ENCODE measurements around the gene ZNHIT2. TPM values are rescaled to one million over a fixed set of nuclear protein-coding genes. Genes with fewer than 3 reads are reported as not detected.
A peak's percentile ranks its signal among the peaks of the same experiment; 100 is the strongest.
"Not testable (repeated sequence)": the region's sequence is repeated elsewhere in the genome, so short reads cannot be mapped to it uniquely, and the experiment has no call there.

ZNHIT2 gene
- total and polyA plus RNA-seq, 5 experiments from 2014 or later: 16.6 to 33.1 (median 24.3) TPM

- Mint-ChIP-seq H3K27ac (peak overlapping the region in 2 of 10 donors; percentile 2 to 83), H3K4me3 (peak overlapping the region in 1 of 10 donors; percentile 7), H3K4me1 (peaks cover 0 to 26% (median 2%) of the 10 kb centered on the region in 4 donors), H3K27me3 (peaks cover 0 to 11% (median 3%) of the 10 kb centered on the region in 5 donors), H3K9me3 (no peaks in the 10 kb centered on the region), H3K36me3 (no peaks in the 10 kb centered on the region)
- DNase-seq (no peak), ATAC-seq (no peak)
- POLR2A ChIA-PET: no interaction called here
Observed at GRCh38 chr11:65150509-65151299, 33.2 kb upstream of the ZNHIT2 start.

GRCh38 chr11:65150131-65150508 lies 32.6 kb upstream of the ZNHIT2 start:
- POLR2A ChIA-PET, H3K4me3 Mint-ChIP-seq: not testable (repeated sequence)

DNA sequence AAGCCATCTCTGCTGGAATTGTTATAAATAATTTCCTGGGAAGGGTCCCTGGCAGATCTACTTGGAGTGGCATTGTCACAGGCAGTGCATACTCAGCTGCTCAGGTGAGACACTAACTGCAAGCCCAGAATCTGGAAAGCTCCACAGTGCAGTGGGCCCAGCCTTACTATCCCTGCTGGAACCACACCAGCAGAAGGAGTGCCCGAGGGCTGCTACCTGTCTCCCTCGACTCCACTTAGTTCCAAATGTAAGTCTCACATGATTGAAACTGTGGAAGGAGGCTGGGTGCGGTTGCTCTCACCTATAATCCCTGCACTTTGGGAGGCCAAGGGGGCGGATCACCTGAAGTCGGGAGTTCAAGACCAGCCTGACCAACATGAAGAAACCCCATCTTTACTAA lies 31.2 kb upstream of the ZNHIT2 start:
- Mint-ChIP-seq H3K36me3 (no peaks in the 10 kb centered on the region), H3K4me3 (no peak overlapping the region), H3K4me1 (peaks cover 0 to 26% (median 2%) of the 10 kb centered on the region in 4 donors), H3K27ac (peak overlapping the region in 1 of 10 donors; percentile 68), H3K27me3 (peaks cover 0 to 11% (median 3%) of the 10 kb centered on the region in 5 donors), H3K9me3 (no peaks in the 10 kb centered on the region)
- POLR2A ChIA-PET: no interaction called here
- DNase-seq: no peak
- ATAC-seq: no peak

More at GRCh38 chr11:65150131-65150508, 32.6 kb upstream of the ZNHIT2 start:
- not testable (repeated sequence) for DNase-seq, H3K9me3 Mint-ChIP-seq, H3K36me3 Mint-ChIP-seq, H3K27ac Mint-ChIP-seq, ATAC-seq
- H3K27me3 Mint-ChIP-seq: peaks cover 0 to 11% (median 3%) of the 10 kb centered on the region in 5 donors
- H3K4me1 Mint-ChIP-seq: peaks cover 0 to 26% (median 2%) of the 10 kb centered on the region in 4 donors

- Mint-ChIP-seq H3K4me1 (peaks cover 0 to 26% (median 2%) of the 10 kb centered on the region in 4 donors), H3K36me3 (no peaks in the 10 kb centered on the region), H3K9me3 (no peaks in the 10 kb centered on the region), H3K4me3 (no peak overlapping the region), H3K27me3 (peaks cover 0 to 8% (median 3%) of the 10 kb centered on the region in 5 donors), H3K27ac (no peak overlapping the region)
- POLR2A ChIA-PET: no interaction called here
- no peak for ATAC-seq
- DNase-seq: no peak
Observed at GRCh38 chr11:65147352-65148075, 30.0 kb upstream of the ZNHIT2 start.

GRCh38 chr11:65141896-65142494 lies 24.5 kb upstream of the ZNHIT2 start:
- no peak for DNase-seq
- no peaks in the 10 kb centered on the region for H3K9me3 Mint-ChIP-seq
- H3K27ac Mint-ChIP-seq: no peak overlapping the region
- no peak for ATAC-seq
- H3K4me3 Mint-ChIP-seq: no peak overlapping the region
- no peaks in the 10 kb centered on the region for H3K36me3 Mint-ChIP-seq
- peaks cover 3 to 19% (median 6%) of the 10 kb centered on the region in 4 donors for H3K4me1 Mint-ChIP-seq
- H3K27me3 Mint-ChIP-seq: no peaks in the 10 kb centered on the region
- POLR2A ChIA-PET: no interaction called here

- Mint-ChIP-seq H3K36me3 (peaks cover 0 to 7% (median 0%) of the 10 kb centered on the region in 3 donors), H3K9me3 (no peaks in the 10 kb centered on the region), H3K4me3 (peak overlapping the region; percentile 60 to 99 (median 80)), H3K4me1 (peaks cover 24 to 46% (median 45%) of the 10 kb centered on the region in 4 donors), H3K27me3 (no peaks in the 10 kb centered on the region), H3K27ac (peak overlapping the region; percentile 84 to 100 (median 99))
- ATAC-seq: no peak
- POLR2A ChIA-PET: interaction anchor here (0.7 to 5.6 kb wide), 6 partner anchors 13 to 361 kb away, joined by 4 to 135 read pairs (median 16); partner anchors contain the start of genes CAPN1, FAU, MRPL49 and POLA2
- no peak for DNase-seq
Observed at GRCh38 chr11:65136515-65137096, 19.1 kb upstream of the ZNHIT2 start.

DNA sequence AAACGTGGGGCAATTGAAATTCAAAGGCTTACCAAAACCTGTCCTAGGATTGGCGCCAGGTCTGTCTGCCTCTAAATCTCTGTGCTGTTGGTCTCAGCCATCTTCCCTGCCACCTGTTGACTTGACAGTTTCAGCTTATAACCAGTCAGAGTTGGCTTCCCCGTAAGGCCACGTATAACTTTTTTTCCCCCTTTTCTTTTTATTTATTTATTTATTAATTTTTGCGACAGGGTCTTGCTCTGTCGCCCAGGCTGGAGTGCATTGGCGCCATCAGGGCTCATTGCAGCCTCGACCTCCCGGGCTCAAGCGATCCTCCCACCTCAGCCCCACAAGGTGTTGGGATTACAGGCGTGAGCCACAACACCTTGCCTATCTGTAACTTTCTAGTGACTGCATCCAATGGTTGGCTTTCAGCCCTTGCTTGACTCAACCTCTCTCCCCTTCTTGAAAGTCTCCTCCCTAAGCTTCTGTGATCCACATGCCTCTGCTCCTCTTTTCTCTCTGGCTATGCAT lies 18.2 kb upstream of the ZNHIT2 start:
- DNase-seq (no peak), ATAC-seq (no peak)
- H3K27ac Mint-ChIP-seq: peak overlapping the region; percentile 99 to 100 (median 100)
- peaks cover 0 to 13% (median 0%) of the 10 kb centered on the region in 3 donors for H3K36me3 Mint-ChIP-seq
- no peaks in the 10 kb centered on the region for H3K9me3 Mint-ChIP-seq
- POLR2A ChIA-PET: interaction anchor here (0.5 to 5.6 kb wide), 25 partner anchors 12 to 1177 kb away, joined by 3 to 135 read pairs (median 5); partner anchors contain the start of genes ARL2, CAPN1, DPF2 and FAU
- peaks cover 26 to 55% (median 45%) of the 10 kb centered on the region in 4 donors for H3K4me1 Mint-ChIP-seq
- peak overlapping the region; percentile 94 to 100 (median 98) for H3K4me3 Mint-ChIP-seq
- H3K27me3 Mint-ChIP-seq: no peaks in the 10 kb centered on the region

- H3K36me3 Mint-ChIP-seq: peaks cover 0 to 18% (median 0%) of the 10 kb centered on the region in 3 donors
- peak overlapping the region; percentile 94 to 100 (median 98) for H3K4me3 Mint-ChIP-seq
- POLR2A ChIA-PET: interaction anchor here (0.5 to 5.6 kb wide), 30 partner anchors 11 to 1178 kb away, joined by 3 to 135 read pairs (median 4); partner anchors contain the start of genes ARL2, CAPN1, DPF2 and FAU
- H3K27ac Mint-ChIP-seq: peak overlapping the region; percentile 99 to 100 (median 100)
- no peaks in the 10 kb centered on the region for H3K9me3 Mint-ChIP-seq
- H3K4me1 Mint-ChIP-seq: peaks cover 26 to 56% (median 45%) of the 10 kb centered on the region in 4 donors
- ATAC-seq: peak; percentile 89 to 90
- DNase-seq: peak; percentile 62 to 93 (median 86)
- H3K27me3 Mint-ChIP-seq: no peaks in the 10 kb centered on the region
Observed at GRCh38 chr11:65134952-65135632, 17.6 kb upstream of the ZNHIT2 start.

DNA sequence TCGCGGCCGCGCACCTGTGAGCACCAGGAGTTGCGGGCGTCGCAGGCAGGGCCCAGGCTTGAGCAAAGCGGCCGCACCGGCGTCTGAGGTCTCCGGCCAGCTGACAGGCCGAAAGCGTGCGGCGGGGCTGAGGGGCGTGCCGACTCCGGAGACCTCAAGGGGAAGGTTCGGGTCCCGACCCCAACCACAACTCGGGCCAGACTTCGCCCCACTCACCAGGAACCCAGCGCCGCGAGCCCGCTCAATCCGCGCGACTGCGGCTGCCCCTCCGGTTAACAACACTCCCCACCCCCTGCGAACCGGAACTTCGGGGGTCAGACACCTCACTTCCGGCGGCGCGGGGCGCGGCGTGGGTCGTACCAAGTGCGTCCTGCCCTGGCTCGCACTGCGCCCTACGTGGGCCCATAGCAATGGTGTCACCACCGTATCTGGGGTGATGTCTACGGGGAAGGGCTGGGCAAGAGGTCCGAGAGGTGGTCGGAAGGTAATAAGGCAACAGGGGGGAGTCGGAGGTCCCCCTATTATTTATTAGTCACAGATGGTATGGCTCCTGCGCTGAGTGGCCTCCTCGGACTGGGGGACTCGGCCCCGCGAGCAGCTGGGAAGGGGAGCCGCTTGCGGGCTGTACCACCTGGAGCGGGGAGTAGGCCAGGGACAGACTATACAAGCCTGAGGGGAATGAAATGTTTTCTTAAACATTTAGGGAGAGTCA lies 16.9 kb upstream of the ZNHIT2 start, which contains the start of gene SYVN1:
SYVN1 (minus strand) TSS at position 280 of the 712 bp plus-strand sequence. CDS start 918 bp downstream, outside the sequence.
- peaks cover 26 to 57% (median 45%) of the 10 kb centered on the region in 4 donors for H3K4me1 Mint-ChIP-seq
- H3K9me3 Mint-ChIP-seq: no peaks in the 10 kb centered on the region
- peaks cover 0 to 22% (median 0%) of the 10 kb centered on the region in 3 donors for H3K36me3 Mint-ChIP-seq
- no peaks in the 10 kb centered on the region for H3K27me3 Mint-ChIP-seq
- H3K27ac Mint-ChIP-seq: peak within 1 kb of the TSS; percentile 99 to 100 (median 100)
- ATAC-seq (peak; percentile 76 to 77), DNase-seq (peak; percentile 84 to 97 (median 90))
- H3K4me3 Mint-ChIP-seq: peak within 1 kb of the TSS; percentile 94 to 100 (median 98)
- POLR2A ChIA-PET: interaction anchor here (0.6 to 5.6 kb wide), 23 partner anchors 11 to 1181 kb away, joined by 3 to 135 read pairs (median 5); partner anchors contain the start of genes ARL2, CAPN1, DPF2 and FAU

DNA sequence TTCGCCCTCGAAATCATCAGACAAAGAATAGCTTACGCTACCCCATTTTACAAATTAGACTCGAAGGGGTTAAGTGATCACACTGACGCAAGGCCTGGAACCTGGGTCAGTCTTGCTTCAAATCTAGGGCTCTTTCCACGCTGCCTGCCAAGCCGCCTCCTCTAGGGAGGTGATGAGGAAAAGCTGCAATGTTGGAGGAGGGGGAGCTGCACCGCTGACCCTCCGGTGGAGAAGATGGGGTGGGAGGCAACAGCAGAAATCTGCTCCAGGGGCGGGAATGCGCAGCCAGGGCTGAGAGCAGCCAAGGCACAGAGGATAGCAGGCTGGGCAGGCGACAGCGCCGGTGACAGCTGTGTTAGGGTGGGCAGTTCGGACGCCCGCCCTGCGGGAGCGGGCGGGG lies 16.2 kb upstream of the ZNHIT2 start:
- no peak for ATAC-seq
- peak overlapping the region; percentile 99 to 100 (median 100) for H3K27ac Mint-ChIP-seq
- POLR2A ChIA-PET: interaction anchor here (0.6 to 5.6 kb wide), 12 partner anchors 10 to 1182 kb away, joined by 3 to 135 read pairs (median 10); partner anchors contain the start of genes CAPN1, FAU, MRPL49 and RASGRP2
- no peaks in the 10 kb centered on the region for H3K27me3 Mint-ChIP-seq
- H3K36me3 Mint-ChIP-seq: peaks cover 0 to 28% (median 0%) of the 10 kb centered on the region in 3 donors
- peak overlapping the region; percentile 94 to 100 (median 98) for H3K4me3 Mint-ChIP-seq
- DNase-seq: no peak
- no peaks in the 10 kb centered on the region for H3K9me3 Mint-ChIP-seq
- peaks cover 26 to 57% (median 45%) of the 10 kb centered on the region in 4 donors for H3K4me1 Mint-ChIP-seq
